ENCODE results near the gene ARHGEF9. TPM values are rescaled to one million over a fixed set of nuclear protein-coding genes. Genes with fewer than 3 reads are reported as not detected.

Gene ARHGEF9
- total and polyA plus RNA-seq, 2 of the 8 experiments (the other 6 are each of a cell fraction or from before 2014, with no cell fraction given): 28.7 to 31.8 TPM

GRCh38 chrX:63585936-63586335 is 199.1 kb downstream of the ARHGEF9 start:
- no peak overlapping the region for H4K8ac ChIP-seq (ENCODE audit: extremely low read depth, insufficient read depth, low read length)
- H2BK12ac ChIP-seq (ENCODE audit: low read depth, low read length): no peak overlapping the region
- no peak for DNase-seq (ENCODE audit: low read depth in 1 of 2, low spot score in 2 of 2)
- H3K9ac ChIP-seq (replicated peaks in 1 of 4; ENCODE audit: extremely low read depth in 1 of 4, low read depth in 3 of 4, low read length in 3 of 4): no peak overlapping the region
- FAIRE-seq: no peak
- no peaks in the 10 kb centered on the region for H3K79me2 ChIP-seq (ENCODE audit: control insufficient read depth in 1 of 2, insufficient read depth in 2 of 2, low read length in 2 of 2)
- H3K56ac ChIP-seq (replicated peaks; ENCODE audit: insufficient read length, low read depth, low read length): no peak overlapping the region
- TF ChIP-seq, protein P1, sequence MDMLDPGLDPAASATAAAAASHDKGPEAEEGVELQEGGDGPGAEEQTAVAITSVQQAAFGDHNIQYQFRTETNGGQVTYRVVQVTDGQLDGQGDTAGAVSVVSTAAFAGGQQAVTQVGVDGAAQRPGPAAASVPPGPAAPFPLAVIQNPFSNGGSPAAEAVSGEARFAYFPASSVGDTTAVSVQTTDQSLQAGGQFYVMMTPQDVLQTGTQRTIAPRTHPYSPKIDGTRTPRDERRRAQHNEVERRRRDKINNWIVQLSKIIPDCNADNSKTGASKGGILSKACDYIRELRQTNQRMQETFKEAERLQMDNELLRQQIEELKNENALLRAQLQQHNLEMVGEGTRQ (IDR thresholded peaks at IDR 0.05; ENCODE audit: low read length): no peak
- TF ChIP-seq POLR2AphosphoS5 (IDR thresholded peaks at IDR 0.05; ENCODE audit: low read depth, low read length) (no peak), JUND (IDR thresholded peaks at IDR 0.05; ENCODE audit: low read length) (no peak), KDM1A (IDR thresholded peaks at IDR 0.05; ENCODE audit: borderline replicate concordance, low read length) (no peak), RXRA (IDR thresholded peaks at IDR 0.05; ENCODE audit: insufficient read depth, low read depth, low read length) (no peak), EGR1 (IDR thresholded peaks at IDR 0.05; ENCODE audit: borderline replicate concordance, low read depth, low read length) (no peak), ASH2L (IDR thresholded peaks at IDR 0.05; ENCODE audit: low read length) (no peak), SP4 (IDR thresholded peaks at IDR 0.05; ENCODE audit: low read length) (no peak), RFX5 (IDR thresholded peaks at IDR 0.05; ENCODE audit: borderline replicate concordance, low read depth, low read length) (no peak), NRF1 (IDR thresholded peaks at IDR 0.05; ENCODE audit: low read depth, low read length) (no peak), BCL11A (IDR thresholded peaks at IDR 0.05; ENCODE audit: low read depth in 2 of 2, low read length in 2 of 2) (no peak), SAP30 (IDR thresholded peaks at IDR 0.05; ENCODE audit: insufficient read depth, insufficient replicate concordance, low read length) (no peak)
- no peak overlapping the region for H2BK120ac ChIP-seq (replicated peaks; ENCODE audit: low read depth, low read length)
- H3K4me3 ChIP-seq (ENCODE audit: extremely low read depth in 1 of 4, insufficient read depth in 2 of 4, low read depth in 3 of 4, low read length in 4 of 4): no peak overlapping the region
- H3K27me3 ChIP-seq (replicated peaks in 1 of 4; ENCODE audit: control insufficient read depth in 3 of 4, extremely low read depth in 1 of 4, insufficient read depth in 3 of 4, low read length in 3 of 4): no peaks in the 10 kb centered on the region
- H3K14ac ChIP-seq (ENCODE audit: insufficient read length): no peak overlapping the region
- no peak overlapping the region for H3K4ac ChIP-seq (replicated peaks; ENCODE audit: insufficient read length, low read depth, low read length)
- ChIA-PET POLR2A (ENCODE audit: partially characterized antibody) (no interaction called here), CTCF (ENCODE audit: partially characterized antibody) (no interaction called here)
- no peaks in the 10 kb centered on the region for H3K79me1 ChIP-seq (ENCODE audit: low read depth, low read length)
- H3K23ac ChIP-seq (ENCODE audit: insufficient read length): no peak overlapping the region
- WGBS, 2 experiments (ENCODE audit: extremely low coverage in 1 of 2, insufficient coverage in 1 of 2, insufficient read length in 1 of 2, insufficient replicate concordance in 2 of 2, low coverage in 1 of 2, low lambda C conversion rate in 2 of 2, missing lambda C conversion rate in 1 of 2): 92% methylated on average over 5 of the region's 5 CpGs; no CpG with 5 or more reads in 1 of the 2 experiments
- H4K5ac ChIP-seq (ENCODE audit: insufficient read length, low read depth, low read length): no peak overlapping the region
- H4K91ac ChIP-seq (replicated peaks; ENCODE audit: insufficient read length, low read length): no peak overlapping the region
- no peaks in the 10 kb centered on the region for H3K23me2 ChIP-seq (ENCODE audit: low read depth, low read length)
- H4K20me1 ChIP-seq (replicated peaks in 1 of 2; ENCODE audit: control insufficient read depth in 1 of 2, insufficient read depth in 2 of 2, low read length in 2 of 2): no peaks in the 10 kb centered on the region
- no peaks in the 10 kb centered on the region for H3K36me3 ChIP-seq (ENCODE audit: control insufficient read depth in 2 of 4, insufficient read depth in 4 of 4, low read length in 3 of 4)
- H2BK15ac ChIP-seq (ENCODE audit: low read length): no peak overlapping the region
- H3K18ac ChIP-seq (ENCODE audit: extremely low read depth, low read length): no peak overlapping the region
- H3K9me3 ChIP-seq (ENCODE audit: insufficient read depth in 2 of 2, low read depth in 1 of 2, low read length in 1 of 2): no peaks in the 10 kb centered on the region
- H2BK20ac ChIP-seq (ENCODE audit: low read length): no peak overlapping the region
- H2AFZ ChIP-seq (ENCODE audit: low read length): no peak overlapping the region
- H3K27ac ChIP-seq (ENCODE audit: low read depth, low read length): no peak overlapping the region
- H3K4me2 ChIP-seq (ENCODE audit: insufficient read depth in 1 of 2, low read depth in 2 of 2, low read length in 2 of 2): no peak overlapping the region
- H2AK5ac ChIP-seq (ENCODE audit: low read depth, low read length): no peak overlapping the region
- no peak overlapping the region for H2BK5ac ChIP-seq (ENCODE audit: low read depth, low read length)
- H3K4me1 ChIP-seq (replicated peaks in 1 of 4; ENCODE audit: control insufficient read depth in 3 of 4, insufficient read depth in 4 of 4, low read length in 3 of 4): peaks cover 0 to 2% (median 0%) of the 10 kb centered on the region in 4 experiments; a peak in 1 of 7 replicates
